ENCODE data around the gene SLC9A5.

DNA sequence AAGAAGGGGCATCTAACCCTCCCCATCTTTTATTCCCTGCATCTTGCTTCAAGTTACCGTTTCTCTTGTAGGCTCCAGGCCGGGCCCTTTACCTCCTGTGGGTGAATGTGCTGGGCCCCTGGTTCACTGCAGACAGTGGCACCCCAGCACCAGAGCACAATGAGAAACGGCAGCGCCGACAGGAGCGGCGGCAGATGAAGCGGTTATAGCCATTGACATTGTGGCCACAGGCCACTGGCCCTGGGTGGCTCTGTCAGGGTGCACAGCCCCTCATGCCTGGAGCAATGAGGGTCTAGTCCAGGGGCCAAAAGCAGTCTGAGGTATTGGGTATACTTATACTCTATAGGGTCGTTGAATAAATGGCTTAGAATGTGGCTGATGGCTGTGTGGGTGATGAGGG lies 19.9 kb upstream of the SLC9A5 start:
- TF ChIP-seq, protein P1, sequence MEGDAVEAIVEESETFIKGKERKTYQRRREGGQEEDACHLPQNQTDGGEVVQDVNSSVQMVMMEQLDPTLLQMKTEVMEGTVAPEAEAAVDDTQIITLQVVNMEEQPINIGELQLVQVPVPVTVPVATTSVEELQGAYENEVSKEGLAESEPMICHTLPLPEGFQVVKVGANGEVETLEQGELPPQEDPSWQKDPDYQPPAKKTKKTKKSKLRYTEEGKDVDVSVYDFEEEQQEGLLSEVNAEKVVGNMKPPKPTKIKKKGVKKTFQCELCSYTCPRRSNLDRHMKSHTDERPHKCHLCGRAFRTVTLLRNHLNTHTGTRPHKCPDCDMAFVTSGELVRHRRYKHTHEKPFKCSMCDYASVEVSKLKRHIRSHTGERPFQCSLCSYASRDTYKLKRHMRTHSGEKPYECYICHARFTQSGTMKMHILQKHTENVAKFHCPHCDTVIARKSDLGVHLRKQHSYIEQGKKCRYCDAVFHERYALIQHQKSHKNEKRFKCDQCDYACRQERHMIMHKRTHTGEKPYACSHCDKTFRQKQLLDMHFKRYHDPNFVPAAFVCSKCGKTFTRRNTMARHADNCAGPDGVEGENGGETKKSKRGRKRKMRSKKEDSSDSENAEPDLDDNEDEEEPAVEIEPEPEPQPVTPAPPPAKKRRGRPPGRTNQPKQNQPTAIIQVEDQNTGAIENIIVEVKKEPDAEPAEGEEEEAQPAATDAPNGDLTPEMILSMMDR (IDR thresholded peaks at IDR 0.05), result no peak
- no peak for TF ChIP-seq POLR2A (IDR thresholded peaks at IDR 0.05)
- TF ChIP-seq POLR2AphosphoS5 (IDR thresholded peaks at IDR 0.05), result no peak
